ENCODE results near the gene SPAG16.

- TF ChIP-seq, protein P1, sequence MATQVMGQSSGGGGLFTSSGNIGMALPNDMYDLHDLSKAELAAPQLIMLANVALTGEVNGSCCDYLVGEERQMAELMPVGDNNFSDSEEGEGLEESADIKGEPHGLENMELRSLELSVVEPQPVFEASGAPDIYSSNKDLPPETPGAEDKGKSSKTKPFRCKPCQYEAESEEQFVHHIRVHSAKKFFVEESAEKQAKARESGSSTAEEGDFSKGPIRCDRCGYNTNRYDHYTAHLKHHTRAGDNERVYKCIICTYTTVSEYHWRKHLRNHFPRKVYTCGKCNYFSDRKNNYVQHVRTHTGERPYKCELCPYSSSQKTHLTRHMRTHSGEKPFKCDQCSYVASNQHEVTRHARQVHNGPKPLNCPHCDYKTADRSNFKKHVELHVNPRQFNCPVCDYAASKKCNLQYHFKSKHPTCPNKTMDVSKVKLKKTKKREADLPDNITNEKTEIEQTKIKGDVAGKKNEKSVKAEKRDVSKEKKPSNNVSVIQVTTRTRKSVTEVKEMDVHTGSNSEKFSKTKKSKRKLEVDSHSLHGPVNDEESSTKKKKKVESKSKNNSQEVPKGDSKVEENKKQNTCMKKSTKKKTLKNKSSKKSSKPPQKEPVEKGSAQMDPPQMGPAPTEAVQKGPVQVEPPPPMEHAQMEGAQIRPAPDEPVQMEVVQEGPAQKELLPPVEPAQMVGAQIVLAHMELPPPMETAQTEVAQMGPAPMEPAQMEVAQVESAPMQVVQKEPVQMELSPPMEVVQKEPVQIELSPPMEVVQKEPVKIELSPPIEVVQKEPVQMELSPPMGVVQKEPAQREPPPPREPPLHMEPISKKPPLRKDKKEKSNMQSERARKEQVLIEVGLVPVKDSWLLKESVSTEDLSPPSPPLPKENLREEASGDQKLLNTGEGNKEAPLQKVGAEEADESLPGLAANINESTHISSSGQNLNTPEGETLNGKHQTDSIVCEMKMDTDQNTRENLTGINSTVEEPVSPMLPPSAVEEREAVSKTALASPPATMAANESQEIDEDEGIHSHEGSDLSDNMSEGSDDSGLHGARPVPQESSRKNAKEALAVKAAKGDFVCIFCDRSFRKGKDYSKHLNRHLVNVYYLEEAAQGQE (IDR thresholded peaks at IDR 0.05; ENCODE audit: low read depth), result no peak
- no peak for TF ChIP-seq TAF1 (IDR thresholded peaks at IDR 0.05; ENCODE audit: low read depth)
Measured at GRCh38 chr2:214069254-214069653, 785.0 kb downstream of the SPAG16 start.

All from Ishikawa (cell line).